Raji (cell line): ENCODE data around the gene NCMAP.

ENCODE experiments used
- POLR2A ChIP-seq: IDR thresholded peaks from 2 replicates; pipeline ENCODE4 v1.6.1; 2011; ENCODE audit warnings: low read depth, low read length, control low read depth; ENCODE audit not compliant: insufficient read depth

NCMAP gene

GRCh38 chr1:24555591-24556413 is at the start of gene NCMAP:
Gene NCMAP (plus strand): TSS chr1:24556087. CDS start chr1:24595431, 39,344 bp downstream.
- TF ChIP-seq POLR2A: no peak

- no peak for TF ChIP-seq POLR2A
Observed at GRCh38 chr1:24506691-24507381, 49.1 kb upstream of the NCMAP start.

GRCh38 chr1:24507405-24507804 is 48.5 kb upstream of the NCMAP start:
- TF ChIP-seq POLR2A: no peak

GRCh38 chr1:24508911-24509310 is 47.0 kb upstream of the NCMAP start:
- no peak for TF ChIP-seq POLR2A

- TF ChIP-seq POLR2A: no peak
Observed at GRCh38 chr1:24513706-24514105, 42.2 kb upstream of the NCMAP start.

GRCh38 chr1:24514946-24515345 is 40.9 kb upstream of the NCMAP start:
- TF ChIP-seq POLR2A: no peak

GRCh38 chr1:24516506-24516905 is 39.4 kb upstream of the NCMAP start:
- no peak for TF ChIP-seq POLR2A

- no peak for TF ChIP-seq POLR2A
Observed at GRCh38 chr1:24517898-24518297, 38.0 kb upstream of the NCMAP start.

GRCh38 chr1:24525606-24526005 is 30.3 kb upstream of the NCMAP start:
- TF ChIP-seq POLR2A: no peak

- TF ChIP-seq POLR2A: no peak
Observed at GRCh38 chr1:24526045-24526444, 29.8 kb upstream of the NCMAP start.

- TF ChIP-seq POLR2A: no peak
Observed at GRCh38 chr1:24526940-24527542, 28.8 kb upstream of the NCMAP start.

GRCh38 chr1:24528744-24529143 is 27.1 kb upstream of the NCMAP start:
- no peak for TF ChIP-seq POLR2A

- TF ChIP-seq POLR2A: no peak
Observed at GRCh38 chr1:24535021-24535424, 20.9 kb upstream of the NCMAP start.

GRCh38 chr1:24535778-24536177 is 20.1 kb upstream of the NCMAP start:
- TF ChIP-seq POLR2A: no peak

GRCh38 chr1:24536391-24536840 is 19.5 kb upstream of the NCMAP start:
- 0 out of 2 replicates have a peak, but pooled peaks have one; percentile 24 for TF ChIP-seq POLR2A
